ENCODE results near the gene IMPDH1. TPM values are rescaled to one million over a fixed set of nuclear protein-coding genes. Genes with fewer than 3 reads are reported as not detected.

Gene IMPDH1
- total and polyA plus RNA-seq, 2 donors from 2014 or later = 20.9 to 40.3 TPM

- Histone ChIP-seq H3K9ac (ENCODE audit: low read length in 3 of 3) (no peak overlapping the region), H3K27ac (ENCODE audit: low read depth in 2 of 2, low read length in 2 of 2) (no peak overlapping the region), H3K36me3 (ENCODE audit: control insufficient read depth in 2 of 3, insufficient read depth in 3 of 3, low read length in 3 of 3) (no peaks in the 10 kb centered on the region), H3K9me3 (ENCODE audit: control insufficient read depth in 2 of 3, insufficient read depth in 1 of 3, low read length in 3 of 3) (no peaks in the 10 kb centered on the region), H3K4me3 (ENCODE audit: low read length in 3 of 3) (no peak overlapping the region), H3K4me1 (ENCODE audit: control insufficient read depth in 2 of 3, insufficient read depth in 2 of 3, low read depth in 1 of 3, low read length in 3 of 3) (peaks cover 0 to 7% (median 0%) of the 10 kb centered on the region in 3 donors), H3K27me3 (ENCODE audit: control insufficient read depth, insufficient read depth, low read length) (no peaks in the 10 kb centered on the region)
- intact Hi-C loops (cut with DNase I) = no loop called here
- TF ChIP-seq CTCF (IDR thresholded peaks at IDR 0.05; ENCODE audit: borderline replicate concordance, extremely low read depth, insufficient read depth) = no peak
- no peak for FAIRE-seq
- DNase-seq = no peak
Measured at GRCh38 chr7:128390871-128391565, 18.8 kb downstream of the IMPDH1 start.

- H3K27me3 ChIP-seq (ENCODE audit: control insufficient read depth, insufficient read depth, low read length) = no peaks in the 10 kb centered on the region
- no peak for FAIRE-seq
- intact Hi-C loops (cut with DNase I) = no loop called here
- H3K4me3 ChIP-seq (ENCODE audit: low read length in 3 of 3) = no peak overlapping the region
- peaks cover 0 to 7% (median 0%) of the 10 kb centered on the region in 3 donors for H3K4me1 ChIP-seq (ENCODE audit: control insufficient read depth in 2 of 3, insufficient read depth in 2 of 3, low read depth in 1 of 3, low read length in 3 of 3)
- no peaks in the 10 kb centered on the region for H3K36me3 ChIP-seq (ENCODE audit: control insufficient read depth in 2 of 3, insufficient read depth in 3 of 3, low read length in 3 of 3)
- H3K9ac ChIP-seq (ENCODE audit: low read length in 3 of 3) = no peak overlapping the region
- no peak for TF ChIP-seq CTCF (IDR thresholded peaks at IDR 0.05; ENCODE audit: borderline replicate concordance, extremely low read depth, insufficient read depth)
- no peak overlapping the region for H3K27ac ChIP-seq (ENCODE audit: low read depth in 2 of 2, low read length in 2 of 2)
- peak; percentile 63 to 76 (median 73) for DNase-seq
- no peaks in the 10 kb centered on the region for H3K9me3 ChIP-seq (ENCODE audit: control insufficient read depth in 2 of 3, insufficient read depth in 1 of 3, low read length in 3 of 3)
Measured at GRCh38 chr7:128389618-128390329, 20.0 kb downstream of the IMPDH1 start.

DNA sequence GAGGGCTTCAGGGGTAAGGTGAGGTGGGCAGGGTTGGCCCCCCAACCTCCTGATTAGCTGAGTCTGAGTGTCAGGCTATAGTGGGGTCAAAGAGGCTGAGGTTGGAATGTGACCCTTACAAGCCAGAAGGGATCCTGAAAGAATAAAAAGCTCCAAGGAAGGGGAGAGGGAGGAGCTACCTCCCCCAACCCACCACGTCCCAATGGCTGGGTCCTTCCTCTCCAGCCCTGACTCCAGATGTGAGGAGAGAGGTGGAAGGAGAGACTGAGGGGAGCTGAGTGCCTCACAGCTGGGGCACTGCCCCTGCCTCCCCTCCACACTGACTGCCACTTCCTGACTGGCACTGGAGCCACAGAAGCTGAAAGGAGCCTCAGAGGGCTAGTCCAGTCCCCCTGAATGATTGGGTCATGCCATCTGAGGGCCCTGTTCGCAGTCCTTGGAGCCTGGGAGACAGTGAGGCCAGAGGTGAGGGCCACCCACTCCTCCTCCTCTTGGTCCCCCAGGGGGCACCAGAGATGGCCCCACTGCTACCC lies 20.6 kb downstream of the IMPDH1 start:
- intact Hi-C loops (cut with DNase I) = no loop called here
- no peaks in the 10 kb centered on the region for H3K36me3 ChIP-seq (ENCODE audit: control insufficient read depth in 2 of 3, insufficient read depth in 3 of 3, low read length in 3 of 3)
- H3K9ac ChIP-seq (ENCODE audit: low read length in 3 of 3) = no peak overlapping the region
- no peak for DNase-seq
- no peak overlapping the region for H3K4me3 ChIP-seq (ENCODE audit: low read length in 3 of 3)
- H3K27ac ChIP-seq (ENCODE audit: low read depth in 2 of 2, low read length in 2 of 2) = no peak overlapping the region
- peaks cover 0 to 7% (median 0%) of the 10 kb centered on the region in 3 donors for H3K4me1 ChIP-seq (ENCODE audit: control insufficient read depth in 2 of 3, insufficient read depth in 2 of 3, low read depth in 1 of 3, low read length in 3 of 3)
- TF ChIP-seq CTCF (IDR thresholded peaks at IDR 0.05; ENCODE audit: borderline replicate concordance, extremely low read depth, insufficient read depth) = no peak
- FAIRE-seq = no peak
- H3K9me3 ChIP-seq (ENCODE audit: control insufficient read depth in 2 of 3, insufficient read depth in 1 of 3, low read length in 3 of 3) = no peaks in the 10 kb centered on the region
- no peaks in the 10 kb centered on the region for H3K27me3 ChIP-seq (ENCODE audit: control insufficient read depth, insufficient read depth, low read length)
